Panc1 (cell line): Measurements from ENCODE around the gene CDS2. TPM values are rescaled to one million over a fixed set of nuclear protein-coding genes. Genes with fewer than 3 reads are reported as not detected.

Experiments used
- ATAC-seq: fragments of 200-7000 bp; cut with Tn5 transposase; 2 replicates; pipeline ENCODE4 v1.9.1; 2020; ENCODE audit warnings: mild to moderate bottlenecking, moderate library complexity
- BruUV-seq: library from RNA; stranded (reverse); fragments of 400-500 nt; replicated peaks from 2 replicates; lab custom pipeline; 2021; lab: Mats Ljungman, UMichigan
- CTCF ChIA-PET: fragments of 300-600 bp; sonication (Branson Sonifier 250); formaldehyde crosslinking; loops from one replicate; lab custom pipeline; 2022; ENCODE audit warnings: antibody characterized with exemption; lab: Charles Lee
- POLR2A ChIA-PET: fragments of 300-600 bp; sonication (Branson Sonifier 250); formaldehyde crosslinking; loops from one replicate; lab custom pipeline; 2022; ENCODE audit warnings: antibody characterized with exemption; lab: Charles Lee
- DNase-seq: peaks from one replicate; pipeline ENCODE4 v3.0.0-alpha.2; 2010; ENCODE audit warnings: low read depth, low spot score
- H3K27ac ChIP-seq: 2 replicates; pipeline ENCODE4 v1.5.1; 2011; ENCODE audit warnings: mild to moderate bottlenecking, low read length, inconsistent platforms
- H3K27me3 ChIP-seq: fragments of 200-500 bp; sonication (Bioruptor generic); 2 replicates; pipeline ENCODE4 v1.6.0; 2014; ENCODE audit warnings: low read length, inconsistent platforms; ENCODE audit not compliant: control insufficient read depth, insufficient read depth
- H3K36me3 ChIP-seq: fragments of 200-500 bp; sonication (Bioruptor generic); 2 replicates; pipeline ENCODE4 v1.5.1; 2014; ENCODE audit warnings: inconsistent platforms, mild to moderate bottlenecking, low read length, moderate library complexity; ENCODE audit not compliant: control insufficient read depth, insufficient read depth
- H3K4me1 ChIP-seq: 2 replicates; pipeline ENCODE4 v1.5.1; 2011; ENCODE audit warnings: inconsistent platforms, mild to moderate bottlenecking, low read length, moderate library complexity; ENCODE audit not compliant: control insufficient read depth, insufficient read depth
- H3K4me3 ChIP-seq, 2 experiments: 2 replicates each; pipeline ENCODE4 v1.5.1; 2011 to 2012; ENCODE audit warnings: low read depth in 2 of 2, low read length in 2 of 2, mild to moderate bottlenecking in 2 of 2, inconsistent platforms in 1 of 2, moderate library complexity in 1 of 2
- H3K9me3 ChIP-seq: fragments of 200-500 bp; sonication (Bioruptor generic); 2 replicates; pipeline ENCODE4 v1.5.1; 2014; ENCODE audit warnings: low read depth, mild to moderate bottlenecking, inconsistent platforms, low read length, moderate library complexity; ENCODE audit not compliant: control insufficient read depth, insufficient read depth
- POLR2AphosphoS5 ChIP-seq: IDR thresholded peaks from 2 replicates; pipeline ENCODE4 v1.6.1; 2012; ENCODE audit warnings: mild to moderate bottlenecking, low read depth, low read length, moderate library complexity
- SIN3A ChIP-seq: IDR thresholded peaks from 2 replicates; pipeline ENCODE4 v1.6.1; 2012; ENCODE audit warnings: low read depth, mild to moderate bottlenecking, low read length, moderate library complexity, borderline replicate concordance; ENCODE audit not compliant: insufficient read depth
- TCF7L2 ChIP-seq: IDR thresholded peaks from 2 replicates; pipeline ENCODE4 v1.6.1; 2011; ENCODE audit warnings: mild to moderate bottlenecking, low read depth, low read length, inconsistent platforms
- in situ Hi-C: cut with HindIII; loops from 2 replicates; pipeline ENCODE4 v1.10.0; 2016; ENCODE audit warnings: low sequenced_read_pairs, low pct_unique_long_range_greater_than_20kb
- intact Hi-C: fragments of 100-400 bp; cut with micrococcal nuclease; formaldehyde crosslinking; loops from one replicate; pipeline ENCODE4 v1.10.0; 2022; ENCODE audit not compliant: unreplicated experiment
- total RNA-seq: library from RNA; stranded (reverse); gene quantifications from one replicate; pipeline ENCODE4 v1.2.1, GENCODE V29; 2021; ENCODE audit not compliant: unreplicated experiment
- TF ChIP-seq, protein P1 (sequence below): fragments of 450-650 bp; IDR thresholded peaks from 2 replicates; pipeline ENCODE4 v1.5.1; 2017; ENCODE audit warnings: mild to moderate bottlenecking
- TF ChIP-seq, protein P2 (sequence below), 2 experiments: IDR thresholded peaks; 2 replicates each; pipeline ENCODE4 v1.6.1; 2011 to 2012; ENCODE audit warnings: low read depth in 2 of 2, control low read depth in 1 of 2, low read length in 1 of 2, mild to moderate bottlenecking in 1 of 2, moderate library complexity in 1 of 2; ENCODE audit not compliant: insufficient read depth in 1 of 2

The CDS2 gene
- total RNA-seq, 1 experiment from 2014 or later = 54.0 TPM

DNA sequence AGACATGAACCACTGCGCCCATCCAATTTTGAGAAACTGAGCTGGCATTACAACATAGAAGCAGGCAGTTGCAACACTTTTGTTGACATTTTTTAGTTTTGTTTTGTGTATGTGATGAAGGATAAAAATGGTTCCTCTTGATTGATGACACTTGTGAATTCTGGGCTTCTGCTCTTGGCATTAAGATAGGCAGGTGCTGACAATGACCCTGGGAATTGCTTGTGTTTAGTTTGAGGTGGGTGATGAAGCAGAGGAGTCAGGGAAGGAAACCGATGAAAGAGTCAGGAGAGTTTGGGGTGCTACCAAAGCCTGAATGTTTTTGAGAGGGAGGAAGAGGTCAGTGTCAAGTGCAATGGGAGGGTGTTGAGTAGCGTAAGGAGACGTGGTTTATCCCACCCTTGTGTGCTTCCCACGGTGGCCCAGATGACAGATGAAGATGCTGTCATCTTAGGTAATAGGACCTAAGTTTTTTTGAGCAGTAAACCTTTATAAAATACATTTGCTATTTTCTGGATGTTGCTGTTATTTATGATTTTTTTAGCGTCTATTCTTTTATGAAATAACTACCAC lies 19.4 kb downstream of the CDS2 start:
- Histone ChIP-seq H3K36me3 (no peaks in the 10 kb centered on the region), H3K9me3 (no peaks in the 10 kb centered on the region), H3K27ac (no peak overlapping the region), H3K27me3 (no peaks in the 10 kb centered on the region), H3K4me3 (no peak overlapping the region), H3K4me1 (no peaks in the 10 kb centered on the region)
- BruUV-seq = no TSS peak
- in situ Hi-C loops = no loop called here
- intact Hi-C loops = no loop called here
- CTCF ChIA-PET = no interaction called here
- TF ChIP-seq TCF7L2 (no peak), POLR2AphosphoS5 (no peak), SIN3A (no peak)
- TF ChIP-seq, protein P1, sequence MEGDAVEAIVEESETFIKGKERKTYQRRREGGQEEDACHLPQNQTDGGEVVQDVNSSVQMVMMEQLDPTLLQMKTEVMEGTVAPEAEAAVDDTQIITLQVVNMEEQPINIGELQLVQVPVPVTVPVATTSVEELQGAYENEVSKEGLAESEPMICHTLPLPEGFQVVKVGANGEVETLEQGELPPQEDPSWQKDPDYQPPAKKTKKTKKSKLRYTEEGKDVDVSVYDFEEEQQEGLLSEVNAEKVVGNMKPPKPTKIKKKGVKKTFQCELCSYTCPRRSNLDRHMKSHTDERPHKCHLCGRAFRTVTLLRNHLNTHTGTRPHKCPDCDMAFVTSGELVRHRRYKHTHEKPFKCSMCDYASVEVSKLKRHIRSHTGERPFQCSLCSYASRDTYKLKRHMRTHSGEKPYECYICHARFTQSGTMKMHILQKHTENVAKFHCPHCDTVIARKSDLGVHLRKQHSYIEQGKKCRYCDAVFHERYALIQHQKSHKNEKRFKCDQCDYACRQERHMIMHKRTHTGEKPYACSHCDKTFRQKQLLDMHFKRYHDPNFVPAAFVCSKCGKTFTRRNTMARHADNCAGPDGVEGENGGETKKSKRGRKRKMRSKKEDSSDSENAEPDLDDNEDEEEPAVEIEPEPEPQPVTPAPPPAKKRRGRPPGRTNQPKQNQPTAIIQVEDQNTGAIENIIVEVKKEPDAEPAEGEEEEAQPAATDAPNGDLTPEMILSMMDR = no peak
- TF ChIP-seq, protein P2, sequence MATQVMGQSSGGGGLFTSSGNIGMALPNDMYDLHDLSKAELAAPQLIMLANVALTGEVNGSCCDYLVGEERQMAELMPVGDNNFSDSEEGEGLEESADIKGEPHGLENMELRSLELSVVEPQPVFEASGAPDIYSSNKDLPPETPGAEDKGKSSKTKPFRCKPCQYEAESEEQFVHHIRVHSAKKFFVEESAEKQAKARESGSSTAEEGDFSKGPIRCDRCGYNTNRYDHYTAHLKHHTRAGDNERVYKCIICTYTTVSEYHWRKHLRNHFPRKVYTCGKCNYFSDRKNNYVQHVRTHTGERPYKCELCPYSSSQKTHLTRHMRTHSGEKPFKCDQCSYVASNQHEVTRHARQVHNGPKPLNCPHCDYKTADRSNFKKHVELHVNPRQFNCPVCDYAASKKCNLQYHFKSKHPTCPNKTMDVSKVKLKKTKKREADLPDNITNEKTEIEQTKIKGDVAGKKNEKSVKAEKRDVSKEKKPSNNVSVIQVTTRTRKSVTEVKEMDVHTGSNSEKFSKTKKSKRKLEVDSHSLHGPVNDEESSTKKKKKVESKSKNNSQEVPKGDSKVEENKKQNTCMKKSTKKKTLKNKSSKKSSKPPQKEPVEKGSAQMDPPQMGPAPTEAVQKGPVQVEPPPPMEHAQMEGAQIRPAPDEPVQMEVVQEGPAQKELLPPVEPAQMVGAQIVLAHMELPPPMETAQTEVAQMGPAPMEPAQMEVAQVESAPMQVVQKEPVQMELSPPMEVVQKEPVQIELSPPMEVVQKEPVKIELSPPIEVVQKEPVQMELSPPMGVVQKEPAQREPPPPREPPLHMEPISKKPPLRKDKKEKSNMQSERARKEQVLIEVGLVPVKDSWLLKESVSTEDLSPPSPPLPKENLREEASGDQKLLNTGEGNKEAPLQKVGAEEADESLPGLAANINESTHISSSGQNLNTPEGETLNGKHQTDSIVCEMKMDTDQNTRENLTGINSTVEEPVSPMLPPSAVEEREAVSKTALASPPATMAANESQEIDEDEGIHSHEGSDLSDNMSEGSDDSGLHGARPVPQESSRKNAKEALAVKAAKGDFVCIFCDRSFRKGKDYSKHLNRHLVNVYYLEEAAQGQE (IDR thresholded peaks at IDR 0.05; ENCODE audit: insufficient read depth in 1 of 2, low read depth in 2 of 2, low read length in 1 of 2) = no peak
- ATAC-seq (no peak), DNase-seq (no peak)
- POLR2A ChIA-PET = no interaction called here

DNA sequence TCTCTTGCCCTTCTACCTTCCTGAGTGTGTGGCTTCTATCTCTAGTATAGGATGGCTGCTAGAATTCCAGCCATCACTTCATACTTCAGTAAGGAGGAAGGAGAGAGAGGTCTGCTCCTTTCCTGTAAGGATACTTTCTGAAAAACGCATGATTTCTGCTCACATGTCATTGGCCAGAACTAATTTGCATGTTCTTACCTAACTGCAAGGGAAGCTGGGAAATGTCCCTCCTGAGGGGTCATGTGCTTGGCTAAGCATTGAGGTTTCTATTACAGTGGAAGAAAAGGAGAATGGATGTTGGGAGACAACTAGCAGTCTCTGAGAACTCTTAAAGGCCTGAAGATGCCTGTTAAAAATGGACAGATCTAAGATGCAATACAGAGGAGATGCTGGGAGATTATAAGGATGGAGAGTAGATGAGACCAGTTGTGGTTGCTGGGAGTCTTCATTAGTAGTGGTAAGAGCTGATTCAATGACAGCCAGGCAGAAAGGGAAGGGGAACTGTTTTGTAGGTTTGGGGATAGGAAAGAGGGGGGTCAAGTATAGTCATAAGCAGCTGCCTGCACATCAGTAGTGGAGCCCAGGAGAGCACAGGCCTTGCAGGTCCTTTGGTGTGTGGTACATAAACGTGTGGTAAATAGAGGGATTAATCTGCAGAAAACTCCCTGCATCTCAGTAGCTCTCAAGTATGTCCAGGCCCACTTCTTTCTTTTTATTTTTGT lies 20.2 kb downstream of the CDS2 start:
- ChIA-PET CTCF (interaction anchor here (0.7 kb wide), 1 partner anchor 45 kb away, joined by 3 read pairs; no protein-coding TSS in a partner anchor), POLR2A (no interaction called here)
- Histone ChIP-seq H3K9me3 (no peaks in the 10 kb centered on the region), H3K36me3 (no peaks in the 10 kb centered on the region), H3K27ac (no peak overlapping the region), H3K4me3 (no peak overlapping the region), H3K4me1 (no peaks in the 10 kb centered on the region), H3K27me3 (no peaks in the 10 kb centered on the region)
- intact Hi-C loops = no loop called here
- no TSS peak for BruUV-seq
- TF ChIP-seq POLR2AphosphoS5 = no peak
- TF ChIP-seq, protein P1 = no peak
- no peak for ATAC-seq
- in situ Hi-C loops = no loop called here
- no peak for DNase-seq
